Measurements from ENCODE around the gene TMTC3. TPM values are rescaled to one million over a fixed set of nuclear protein-coding genes. Genes with fewer than 3 reads are reported as not detected.

TMTC3 gene
- total RNA-seq, 1 donor from 2014 or later = 36.6 TPM

DNA sequence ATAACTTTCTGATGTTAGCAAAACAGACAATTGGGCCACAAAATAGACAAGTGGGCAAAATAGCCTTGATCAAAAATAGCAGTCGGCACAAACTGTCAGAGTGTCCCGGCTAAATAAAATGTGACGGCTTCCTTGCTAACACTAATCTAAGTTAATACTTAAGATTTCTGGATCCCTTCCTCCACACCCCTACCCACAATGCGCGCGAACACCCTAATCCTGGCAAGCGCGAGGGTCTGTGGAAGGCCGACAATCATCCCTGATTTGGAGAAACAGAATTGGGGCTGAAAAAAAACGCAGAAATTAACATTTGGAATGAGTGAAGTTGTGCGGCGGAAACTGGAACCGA is 708 bp upstream of the TMTC3 start:
- Mint-ChIP-seq H3K4me1 (peaks cover 35% of the 10 kb centered on the region), H3K9me3 (no peaks in the 10 kb centered on the region), H3K27ac (peak overlapping the region; percentile 94), H3K36me3 (peaks cover 10% of the 10 kb centered on the region), H3K4me3 (peak overlapping the region; percentile 93), H3K27me3 (ENCODE audit: low read depth) (no peaks in the 10 kb centered on the region)
- DNase-seq (ENCODE audit: low spot score in 2 of 2, unreplicated experiment in 2 of 2) = no peak
- TF ChIP-seq, protein P1, sequence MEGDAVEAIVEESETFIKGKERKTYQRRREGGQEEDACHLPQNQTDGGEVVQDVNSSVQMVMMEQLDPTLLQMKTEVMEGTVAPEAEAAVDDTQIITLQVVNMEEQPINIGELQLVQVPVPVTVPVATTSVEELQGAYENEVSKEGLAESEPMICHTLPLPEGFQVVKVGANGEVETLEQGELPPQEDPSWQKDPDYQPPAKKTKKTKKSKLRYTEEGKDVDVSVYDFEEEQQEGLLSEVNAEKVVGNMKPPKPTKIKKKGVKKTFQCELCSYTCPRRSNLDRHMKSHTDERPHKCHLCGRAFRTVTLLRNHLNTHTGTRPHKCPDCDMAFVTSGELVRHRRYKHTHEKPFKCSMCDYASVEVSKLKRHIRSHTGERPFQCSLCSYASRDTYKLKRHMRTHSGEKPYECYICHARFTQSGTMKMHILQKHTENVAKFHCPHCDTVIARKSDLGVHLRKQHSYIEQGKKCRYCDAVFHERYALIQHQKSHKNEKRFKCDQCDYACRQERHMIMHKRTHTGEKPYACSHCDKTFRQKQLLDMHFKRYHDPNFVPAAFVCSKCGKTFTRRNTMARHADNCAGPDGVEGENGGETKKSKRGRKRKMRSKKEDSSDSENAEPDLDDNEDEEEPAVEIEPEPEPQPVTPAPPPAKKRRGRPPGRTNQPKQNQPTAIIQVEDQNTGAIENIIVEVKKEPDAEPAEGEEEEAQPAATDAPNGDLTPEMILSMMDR (IDR thresholded peaks at IDR 0.05; ENCODE audit: unreplicated experiment) = no peak

GRCh38 chr12:88142610-88142991 is 494 bp downstream of the TMTC3 start:
- peak overlapping the region; percentile 93 for H3K4me3 Mint-ChIP-seq
- H3K9me3 Mint-ChIP-seq = no peaks in the 10 kb centered on the region
- TF ChIP-seq, protein P1 (IDR thresholded peaks at IDR 0.05; ENCODE audit: unreplicated experiment) = no peak
- peaks cover 8% of the 10 kb centered on the region for H3K36me3 Mint-ChIP-seq
- peak; percentile 15 to 40 for DNase-seq (ENCODE audit: low spot score in 2 of 2, unreplicated experiment in 2 of 2)
- peaks cover 35% of the 10 kb centered on the region for H3K4me1 Mint-ChIP-seq
- peak overlapping the region; percentile 94 for H3K27ac Mint-ChIP-seq
- no peaks in the 10 kb centered on the region for H3K27me3 Mint-ChIP-seq (ENCODE audit: low read depth)

DNA sequence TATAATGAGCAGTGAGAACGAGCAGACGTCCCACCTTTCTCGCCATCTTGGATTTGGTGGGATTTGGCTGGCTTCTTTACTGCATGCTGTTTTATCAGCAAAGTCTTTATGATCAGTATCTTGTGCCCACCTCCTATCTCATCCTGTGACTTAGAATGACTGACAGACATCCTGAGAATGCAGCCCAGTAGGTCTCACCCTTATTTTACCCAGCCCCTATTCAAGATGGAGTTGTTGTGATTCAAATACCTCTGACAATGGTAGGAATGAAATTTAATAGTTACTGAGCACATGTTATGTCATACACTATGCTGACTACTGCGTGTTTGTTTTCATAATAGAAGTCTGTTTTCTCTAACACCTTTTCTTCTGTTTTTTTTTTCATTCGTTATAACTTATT is 1.9 kb downstream of the TMTC3 start:
- Mint-ChIP-seq H3K4me1 (peaks cover 35% of the 10 kb centered on the region), H3K4me3 (peak overlapping the region; percentile 20), H3K36me3 (no peaks in the 10 kb centered on the region), H3K9me3 (no peaks in the 10 kb centered on the region), H3K27ac (peak overlapping the region; percentile 47), H3K27me3 (ENCODE audit: low read depth) (no peaks in the 10 kb centered on the region)
- TF ChIP-seq, protein P1 (IDR thresholded peaks at IDR 0.05; ENCODE audit: unreplicated experiment) = no peak
- no peak for DNase-seq (ENCODE audit: low spot score in 2 of 2, unreplicated experiment in 2 of 2)

GRCh38 chr12:88144546-88145468 is 2.7 kb downstream of the TMTC3 start:
- TF ChIP-seq, protein P1 (IDR thresholded peaks at IDR 0.05; ENCODE audit: unreplicated experiment) = no peak
- H3K9me3 Mint-ChIP-seq = no peaks in the 10 kb centered on the region
- H3K36me3 Mint-ChIP-seq = no peaks in the 10 kb centered on the region
- DNase-seq (ENCODE audit: low spot score in 2 of 2, unreplicated experiment in 2 of 2) = no peak
- H3K27ac Mint-ChIP-seq = peak overlapping the region; percentile 47
- peak overlapping the region; percentile 20 for H3K4me3 Mint-ChIP-seq
- H3K4me1 Mint-ChIP-seq = peaks cover 35% of the 10 kb centered on the region
- H3K27me3 Mint-ChIP-seq (ENCODE audit: low read depth) = no peaks in the 10 kb centered on the region

- no peak for DNase-seq (ENCODE audit: low spot score in 2 of 2, unreplicated experiment in 2 of 2)
- Mint-ChIP-seq H3K27me3 (ENCODE audit: low read depth) (no peaks in the 10 kb centered on the region), H3K4me1 (peaks cover 35% of the 10 kb centered on the region), H3K27ac (no peak overlapping the region), H3K4me3 (no peak overlapping the region), H3K9me3 (no peaks in the 10 kb centered on the region), H3K36me3 (peaks cover 4% of the 10 kb centered on the region)
- TF ChIP-seq, protein P1 (IDR thresholded peaks at IDR 0.05; ENCODE audit: unreplicated experiment) = no peak
Observed at GRCh38 chr12:88145567-88146505, 3.7 kb downstream of the TMTC3 start.

All from mesothelial cell of epicardium (in vitro differentiated cells).